ENCODE data around the gene SLC44A3.

The SLC44A3 gene

GRCh38 chr1:94901841-94902240 lies 81.7 kb downstream of the SLC44A3 start:
- in situ Hi-C loops (cut with MboI; ENCODE audit: low sequenced_read_pairs) = no loop called here

GRCh38 chr1:94903280-94904009 lies 83.3 kb downstream of the SLC44A3 start:
- in situ Hi-C loops (cut with MboI; ENCODE audit: low sequenced_read_pairs) = no loop called here

GRCh38 chr1:94905207-94905606 lies 85.0 kb downstream of the SLC44A3 start:
- in situ Hi-C loops (cut with MboI; ENCODE audit: low sequenced_read_pairs) = no loop called here

GRCh38 chr1:94906382-94906781 lies 86.2 kb downstream of the SLC44A3 start:
- in situ Hi-C loops (cut with MboI; ENCODE audit: low sequenced_read_pairs) = no loop called here

- in situ Hi-C loops (cut with MboI; ENCODE audit: low sequenced_read_pairs) = no loop called here
Observed at GRCh38 chr1:94907136-94907535, 87.0 kb downstream of the SLC44A3 start.

- in situ Hi-C loops (cut with MboI; ENCODE audit: low sequenced_read_pairs) = no loop called here
Observed at GRCh38 chr1:94908190-94908589, 88.0 kb downstream of the SLC44A3 start.

- in situ Hi-C loops (cut with MboI; ENCODE audit: low sequenced_read_pairs) = no loop called here
Observed at GRCh38 chr1:94908965-94909364, 88.8 kb downstream of the SLC44A3 start.

GRCh38 chr1:94909486-94909885 lies 89.3 kb downstream of the SLC44A3 start:
- in situ Hi-C loops (cut with MboI; ENCODE audit: low sequenced_read_pairs) = no loop called here

GRCh38 chr1:94912263-94913184 lies 92.4 kb downstream of the SLC44A3 start:
- in situ Hi-C loops (cut with MboI; ENCODE audit: low sequenced_read_pairs) = no loop called here

GRCh38 chr1:94917251-94917650 lies 97.1 kb downstream of the SLC44A3 start:
- in situ Hi-C loops (cut with MboI; ENCODE audit: low sequenced_read_pairs) = no loop called here

- in situ Hi-C loops (cut with MboI; ENCODE audit: low sequenced_read_pairs) = no loop called here
Observed at GRCh38 chr1:94919241-94920030, 99.3 kb downstream of the SLC44A3 start.

- in situ Hi-C loops (cut with MboI; ENCODE audit: low sequenced_read_pairs) = no loop called here
Observed at GRCh38 chr1:94920061-94920460, 99.9 kb downstream of the SLC44A3 start.

GRCh38 chr1:94921977-94922376 lies 101.8 kb downstream of the SLC44A3 start:
- in situ Hi-C loops (cut with MboI; ENCODE audit: low sequenced_read_pairs) = no loop called here

GRCh38 chr1:94922761-94923331 lies 102.7 kb downstream of the SLC44A3 start:
- in situ Hi-C loops (cut with MboI; ENCODE audit: low sequenced_read_pairs) = no loop called here

- in situ Hi-C loops (cut with MboI; ENCODE audit: low sequenced_read_pairs) = no loop called here
Observed at GRCh38 chr1:94925004-94925403, 104.8 kb downstream of the SLC44A3 start.

- in situ Hi-C loops (cut with MboI; ENCODE audit: low sequenced_read_pairs) = no loop called here
Observed at GRCh38 chr1:94925561-94926125, 105.5 kb downstream of the SLC44A3 start.

- in situ Hi-C loops (cut with MboI; ENCODE audit: low sequenced_read_pairs) = no loop called here
Observed at GRCh38 chr1:94926126-94926914, 106.2 kb downstream of the SLC44A3 start.

GRCh38 chr1:94926915-94927404 lies 106.8 kb downstream of the SLC44A3 start, which contains the start of gene CNN3:
CNN3 (minus strand) TSS chr1:94927110; CDS start chr1:94926894, 216 bp downstream.
- in situ Hi-C loops (cut with MboI; ENCODE audit: low sequenced_read_pairs) = no loop called here

- in situ Hi-C loops (cut with MboI; ENCODE audit: low sequenced_read_pairs) = no loop called here
Observed at GRCh38 chr1:94927405-94928175, 107.4 kb downstream of the SLC44A3 start.
